ENCODE data around the gene DESI1. TPM values are rescaled to one million over a fixed set of nuclear protein-coding genes. Genes with fewer than 3 reads are reported as not detected.

DESI1 gene
- total RNA-seq, 1 donor from 2014 or later: 22.7 TPM

- Histone ChIP-seq H3K27ac (peak overlapping the region; percentile 12), H3K79me2 (ENCODE audit: low read depth) (peaks cover 80% of the 10 kb centered on the region), H3K36me3 (peaks cover 13% of the 10 kb centered on the region), H3K27me3 (no peaks in the 10 kb centered on the region), H3K9ac (peak overlapping the region; percentile 20), H3K4me3 (peak overlapping the region; percentile 58), H3K4me2 (peak overlapping the region; percentile 88), H3F3A (ENCODE audit: low read depth) (peaks cover 35% of the 10 kb centered on the region), H4K20me1 (ENCODE audit: low read depth) (peaks cover 25% of the 10 kb centered on the region), H2AFZ (replicated peaks) (peak overlapping the region; percentile 59), H3K9me3 (ENCODE audit: low read depth) (no peaks in the 10 kb centered on the region), H3K4me1 (peaks cover 17% of the 10 kb centered on the region)
- H3K27ac Mint-ChIP-seq: no peak overlapping the region
- no peaks in the 10 kb centered on the region for H3K9me3 Mint-ChIP-seq
- DNase-seq (ENCODE audit: low spot score): peak; percentile 68
- peaks cover 14% of the 10 kb centered on the region for H3K36me3 Mint-ChIP-seq
- H3K27me3 Mint-ChIP-seq (ENCODE audit: insufficient read depth, low read depth): peaks cover 5% of the 10 kb centered on the region
- TF ChIP-seq CTCF (IDR thresholded peaks at IDR 0.05) (no peak), EZH2 (IDR thresholded peaks at IDR 0.05) (no peak), EZH2phosphoT487 (IDR thresholded peaks at IDR 0.05) (no peak)
- H3K4me1 Mint-ChIP-seq: peaks cover 24% of the 10 kb centered on the region
- peak overlapping the region; percentile 98 for H3K4me3 Mint-ChIP-seq
Measured at GRCh38 chr22:41619979-41620588, 759 bp downstream of the DESI1 start.

DNA sequence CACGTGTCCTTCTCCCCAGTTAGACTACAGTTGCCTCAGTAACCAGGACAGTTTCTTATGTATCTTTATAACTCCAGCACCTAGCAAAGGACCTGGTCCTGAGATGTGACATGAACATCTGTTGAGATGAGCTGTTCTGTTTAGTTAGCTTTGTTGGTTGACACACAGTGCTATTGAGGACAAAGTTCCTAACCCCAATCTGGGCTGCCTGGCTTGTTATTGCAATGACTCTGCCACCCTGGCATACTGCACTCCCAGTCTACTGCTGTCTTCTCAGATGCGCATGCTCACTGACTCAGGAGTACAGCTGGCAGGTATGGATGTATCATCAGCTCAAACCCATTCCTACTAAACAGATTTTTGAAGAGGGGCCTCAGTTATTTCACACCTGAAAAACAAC is 7.4 kb downstream of the DESI1 start:
- Histone ChIP-seq H3K4me2 (no peak overlapping the region), H3K4me1 (no peaks in the 10 kb centered on the region), H3K79me2 (ENCODE audit: low read depth) (peaks cover 25% of the 10 kb centered on the region), H3K4me3 (no peak overlapping the region), H3K9me3 (ENCODE audit: low read depth) (no peaks in the 10 kb centered on the region), H3F3A (ENCODE audit: low read depth) (no peaks in the 10 kb centered on the region), H3K36me3 (no peaks in the 10 kb centered on the region), H4K20me1 (ENCODE audit: low read depth) (peaks cover 4% of the 10 kb centered on the region), H3K9ac (no peak overlapping the region), H2AFZ (replicated peaks) (no peak overlapping the region), H3K27ac (no peak overlapping the region), H3K27me3 (no peaks in the 10 kb centered on the region)
- Mint-ChIP-seq H3K4me1 (peaks cover 2% of the 10 kb centered on the region), H3K36me3 (peaks cover 8% of the 10 kb centered on the region), H3K27ac (no peak overlapping the region), H3K9me3 (no peaks in the 10 kb centered on the region), H3K4me3 (no peak overlapping the region), H3K27me3 (ENCODE audit: insufficient read depth, low read depth) (peaks cover 3% of the 10 kb centered on the region)
- TF ChIP-seq EZH2phosphoT487 (IDR thresholded peaks at IDR 0.05) (no peak), EZH2 (IDR thresholded peaks at IDR 0.05) (no peak)
- DNase-seq (ENCODE audit: low spot score): no peak

GRCh38 chr22:41612603-41613306 is 8.1 kb downstream of the DESI1 start:
- peaks cover 3% of the 10 kb centered on the region for H3K27me3 Mint-ChIP-seq (ENCODE audit: insufficient read depth, low read depth)
- no peaks in the 10 kb centered on the region for H3K27me3 ChIP-seq
- no peaks in the 10 kb centered on the region for H3F3A ChIP-seq (ENCODE audit: low read depth)
- H2AFZ ChIP-seq (replicated peaks): no peak overlapping the region
- H3K79me2 ChIP-seq (ENCODE audit: low read depth): peaks cover 19% of the 10 kb centered on the region
- peaks cover 4% of the 10 kb centered on the region for H4K20me1 ChIP-seq (ENCODE audit: low read depth)
- DNase-seq (ENCODE audit: low spot score): no peak
- H3K4me1 Mint-ChIP-seq: peaks cover 2% of the 10 kb centered on the region
- H3K36me3 Mint-ChIP-seq: peaks cover 8% of the 10 kb centered on the region
- no peaks in the 10 kb centered on the region for H3K36me3 ChIP-seq
- no peak for TF ChIP-seq CTCF (IDR thresholded peaks at IDR 0.05)
- TF ChIP-seq EZH2phosphoT487 (IDR thresholded peaks at IDR 0.05): no peak
- TF ChIP-seq EZH2 (IDR thresholded peaks at IDR 0.05): no peak
- no peak overlapping the region for H3K9ac ChIP-seq
- H3K4me1 ChIP-seq: no peaks in the 10 kb centered on the region
- H3K4me3 Mint-ChIP-seq: no peak overlapping the region
- no peak overlapping the region for H3K4me2 ChIP-seq
- no peaks in the 10 kb centered on the region for H3K9me3 ChIP-seq (ENCODE audit: low read depth)
- H3K27ac Mint-ChIP-seq: no peak overlapping the region
- H3K9me3 Mint-ChIP-seq: no peaks in the 10 kb centered on the region
- no peak overlapping the region for H3K27ac ChIP-seq
- no peak overlapping the region for H3K4me3 ChIP-seq

- Histone ChIP-seq H3K36me3 (no peaks in the 10 kb centered on the region), H3K4me2 (no peak overlapping the region), H3K4me1 (no peaks in the 10 kb centered on the region), H3K27ac (no peak overlapping the region), H3K27me3 (no peaks in the 10 kb centered on the region), H3F3A (ENCODE audit: low read depth) (no peaks in the 10 kb centered on the region), H3K9me3 (ENCODE audit: low read depth) (no peaks in the 10 kb centered on the region), H3K79me2 (ENCODE audit: low read depth) (no peaks in the 10 kb centered on the region), H4K20me1 (ENCODE audit: low read depth) (peaks cover 4% of the 10 kb centered on the region), H3K9ac (no peak overlapping the region), H2AFZ (replicated peaks) (no peak overlapping the region), H3K4me3 (no peak overlapping the region)
- H3K9me3 Mint-ChIP-seq: no peaks in the 10 kb centered on the region
- peaks cover 5% of the 10 kb centered on the region for H3K27me3 Mint-ChIP-seq (ENCODE audit: insufficient read depth, low read depth)
- H3K4me1 Mint-ChIP-seq: peaks cover 20% of the 10 kb centered on the region
- peaks cover 6% of the 10 kb centered on the region for H3K36me3 Mint-ChIP-seq
- TF ChIP-seq EZH2 (IDR thresholded peaks at IDR 0.05) (no peak), CTCF (IDR thresholded peaks at IDR 0.05) (no peak), EZH2phosphoT487 (IDR thresholded peaks at IDR 0.05) (no peak)
- no peak for DNase-seq (ENCODE audit: low spot score)
- no peak overlapping the region for H3K4me3 Mint-ChIP-seq
- H3K27ac Mint-ChIP-seq: no peak overlapping the region
Measured at GRCh38 chr22:41608386-41608785, 12.5 kb downstream of the DESI1 start.
